ENCODE data around the gene RAB38. TPM values are rescaled to one million over a fixed set of nuclear protein-coding genes. Genes with fewer than 3 reads are reported as not detected.

Gene RAB38
- total RNA-seq, 1 experiment from 2014 or later, result 0.41 TPM

DNA sequence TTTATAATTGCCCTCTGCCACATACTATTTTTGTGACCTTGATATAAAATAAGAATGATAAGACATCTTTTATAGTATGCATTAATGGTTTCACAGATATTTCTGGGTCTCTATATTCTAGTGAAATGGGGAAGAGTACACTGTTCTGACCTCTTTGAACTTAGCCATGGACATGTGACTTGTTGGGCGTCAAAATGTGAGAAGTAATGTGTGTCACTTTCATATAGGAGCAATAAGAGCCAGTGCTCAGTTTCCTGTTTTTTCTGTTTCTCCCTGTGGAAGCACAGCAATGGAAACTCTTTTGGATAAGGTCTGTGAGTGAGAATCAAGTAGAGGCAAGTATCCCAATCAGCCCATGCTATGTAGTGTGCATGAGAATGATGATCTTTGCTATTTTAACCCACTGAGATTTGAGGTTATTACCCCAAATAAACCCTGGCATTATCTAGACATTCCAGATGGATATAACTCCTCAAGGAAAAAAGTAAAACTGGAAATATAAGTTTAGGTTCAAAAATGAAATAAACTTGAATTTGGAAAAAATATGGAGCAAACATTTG, 60.7 kb downstream of the RAB38 start:
- no peaks in the 10 kb centered on the region for H3K4me1 ChIP-seq
- CTCF ChIA-PET, result no interaction called here
- BruUV-seq (replicated peaks), result no TSS peak
- Mint-ChIP-seq H3K4me1 (ENCODE audit: low read depth, unreplicated experiment) (no peaks in the 10 kb centered on the region), H3K27ac (ENCODE audit: unreplicated experiment) (no peak overlapping the region), H3K27me3 (ENCODE audit: insufficient read depth, unreplicated experiment) (peaks cover 3% of the 10 kb centered on the region), H3K36me3 (ENCODE audit: insufficient read depth, unreplicated experiment) (no peaks in the 10 kb centered on the region), H3K9me3 (ENCODE audit: unreplicated experiment) (no peaks in the 10 kb centered on the region), H3K4me3 (ENCODE audit: unreplicated experiment) (no peak overlapping the region)
- intact Hi-C loops (cut with micrococcal nuclease; ENCODE audit: unreplicated experiment), result no loop called here
- no peaks in the 10 kb centered on the region for H3K9me3 ChIP-seq
- POLR2A ChIA-PET, result no interaction called here
- no peak overlapping the region for H3K4me3 ChIP-seq (ENCODE audit: low read depth, low read length)
- no peaks in the 10 kb centered on the region for H3K36me3 ChIP-seq (ENCODE audit: control insufficient read depth, insufficient read depth, low read length)
- no peak for TF ChIP-seq CTCF (IDR thresholded peaks at IDR 0.05; ENCODE audit: insufficient read depth in 1 of 2, low read depth in 1 of 2, low read length in 1 of 2, severe bottlenecking in 1 of 2, unreplicated experiment in 1 of 2)
- no peak for DNase-seq
- H3K27me3 ChIP-seq (replicated peaks; ENCODE audit: control insufficient read depth, insufficient read depth, low read length), result no peaks in the 10 kb centered on the region

- Mint-ChIP-seq H3K4me3 (ENCODE audit: unreplicated experiment) (no peak overlapping the region), H3K4me1 (ENCODE audit: low read depth, unreplicated experiment) (no peaks in the 10 kb centered on the region), H3K9me3 (ENCODE audit: unreplicated experiment) (no peaks in the 10 kb centered on the region), H3K27ac (ENCODE audit: unreplicated experiment) (no peak overlapping the region), H3K36me3 (ENCODE audit: insufficient read depth, unreplicated experiment) (no peaks in the 10 kb centered on the region), H3K27me3 (ENCODE audit: insufficient read depth, unreplicated experiment) (peaks cover 8% of the 10 kb centered on the region)
- no peaks in the 10 kb centered on the region for H3K36me3 ChIP-seq (ENCODE audit: control insufficient read depth, insufficient read depth, low read length)
- H3K4me3 ChIP-seq (ENCODE audit: low read depth, low read length), result no peak overlapping the region
- no peaks in the 10 kb centered on the region for H3K9me3 ChIP-seq
- ChIA-PET CTCF (interaction anchor here (1.1 kb wide), 1 partner anchor 438 kb away, joined by 5 read pairs; no protein-coding TSS in a partner anchor), POLR2A (no interaction called here)
- BruUV-seq (replicated peaks), result no TSS peak
- H3K4me1 ChIP-seq, result no peaks in the 10 kb centered on the region
- no peak for DNase-seq
- intact Hi-C loops (cut with micrococcal nuclease; ENCODE audit: unreplicated experiment), result loop anchor here (10.0 kb wide), 1 partner anchor 752 kb away; no protein-coding TSS in a partner anchor
- no peaks in the 10 kb centered on the region for H3K27me3 ChIP-seq (replicated peaks; ENCODE audit: control insufficient read depth, insufficient read depth, low read length)
- no peak for TF ChIP-seq CTCF (IDR thresholded peaks at IDR 0.05; ENCODE audit: insufficient read depth in 1 of 2, low read depth in 1 of 2, low read length in 1 of 2, severe bottlenecking in 1 of 2, unreplicated experiment in 1 of 2)
These were observed 68.6 kb downstream of the RAB38 start for GRCh38 chr11:88106666-88107065.

GRCh38 chr11:88105951-88106350, 69.3 kb downstream of the RAB38 start:
- H3K9me3 Mint-ChIP-seq (ENCODE audit: unreplicated experiment), result no peaks in the 10 kb centered on the region
- BruUV-seq (replicated peaks), result no TSS peak
- TF ChIP-seq CTCF (IDR thresholded peaks at IDR 0.05; ENCODE audit: insufficient read depth in 1 of 2, low read depth in 1 of 2, low read length in 1 of 2, severe bottlenecking in 1 of 2, unreplicated experiment in 1 of 2), result no peak
- H3K27me3 Mint-ChIP-seq (ENCODE audit: insufficient read depth, unreplicated experiment), result peaks cover 8% of the 10 kb centered on the region
- Histone ChIP-seq H3K36me3 (ENCODE audit: control insufficient read depth, insufficient read depth, low read length) (no peaks in the 10 kb centered on the region), H3K4me1 (no peaks in the 10 kb centered on the region), H3K9me3 (no peaks in the 10 kb centered on the region), H3K27me3 (replicated peaks; ENCODE audit: control insufficient read depth, insufficient read depth, low read length) (no peaks in the 10 kb centered on the region), H3K4me3 (ENCODE audit: low read depth, low read length) (no peak overlapping the region)
- no peak overlapping the region for H3K27ac Mint-ChIP-seq (ENCODE audit: unreplicated experiment)
- no peaks in the 10 kb centered on the region for H3K36me3 Mint-ChIP-seq (ENCODE audit: insufficient read depth, unreplicated experiment)
- ChIA-PET CTCF (interaction anchor here (1.1 kb wide), 1 partner anchor 438 kb away, joined by 5 read pairs; no protein-coding TSS in a partner anchor), POLR2A (no interaction called here)
- no peak for DNase-seq
- H3K4me3 Mint-ChIP-seq (ENCODE audit: unreplicated experiment), result no peak overlapping the region
- intact Hi-C loops (cut with micrococcal nuclease; ENCODE audit: unreplicated experiment), result loop anchor here (10.0 kb wide), 1 partner anchor 751 kb away; no protein-coding TSS in a partner anchor
- H3K4me1 Mint-ChIP-seq (ENCODE audit: low read depth, unreplicated experiment), result no peaks in the 10 kb centered on the region

All from Caco-2 (cell line).